NB4 (cell line): ENCODE data around the gene SV2C.

Experiments used
- MYC ChIP-seq: IDR thresholded peaks from 2 replicates; pipeline ENCODE4 v1.6.1; 2011; ENCODE audit warnings: low read depth, low read length
- POLR2A ChIP-seq: IDR thresholded peaks from 2 replicates; pipeline ENCODE4 v1.6.1; 2011; ENCODE audit warnings: mild to moderate bottlenecking; ENCODE audit not compliant: insufficient read length; ENCODE audit errors: extremely low read depth
- TF ChIP-seq, protein P1 (sequence below): IDR thresholded peaks from one replicate; pipeline ENCODE4 v1.5.1; 2012; ENCODE audit warnings: low read depth, low read length

DNA sequence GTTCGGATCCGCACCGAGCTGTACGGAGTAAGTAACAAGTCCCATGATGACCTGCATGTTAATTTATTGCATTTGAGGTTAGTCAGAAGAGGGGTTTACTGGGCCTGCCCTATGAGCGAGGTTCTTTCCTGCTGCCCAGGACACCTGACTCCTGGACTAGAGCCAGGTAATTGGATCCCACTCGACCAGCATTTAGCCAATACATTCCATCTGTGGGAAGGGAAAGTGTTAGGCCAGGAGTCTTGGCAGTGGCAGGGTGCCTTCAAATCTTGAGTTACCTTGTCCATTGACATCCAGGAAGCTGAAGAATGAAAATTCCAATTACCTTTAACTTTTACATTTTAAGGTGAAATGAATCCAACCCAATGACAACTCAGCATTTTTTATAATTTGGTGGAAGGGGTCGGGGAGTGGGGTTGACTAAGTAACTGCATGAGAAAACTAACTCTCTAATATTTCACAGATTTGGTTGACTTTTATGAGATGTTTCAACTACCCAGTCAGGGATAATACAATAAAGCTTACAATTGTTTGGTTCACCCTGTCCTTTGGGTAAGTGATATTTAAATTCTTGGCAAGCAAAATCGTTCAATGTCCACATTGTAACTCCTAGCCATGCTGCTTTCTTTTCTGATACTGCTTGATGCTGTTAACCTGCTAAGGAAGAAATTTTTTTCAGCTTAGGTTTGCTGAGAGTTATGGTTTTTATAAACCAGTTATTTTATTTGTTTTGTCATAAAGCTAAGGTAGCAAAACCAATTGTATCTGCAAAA is 208.3 kb downstream of the SV2C start:
- TF ChIP-seq POLR2A = no peak
- TF ChIP-seq, protein P1, sequence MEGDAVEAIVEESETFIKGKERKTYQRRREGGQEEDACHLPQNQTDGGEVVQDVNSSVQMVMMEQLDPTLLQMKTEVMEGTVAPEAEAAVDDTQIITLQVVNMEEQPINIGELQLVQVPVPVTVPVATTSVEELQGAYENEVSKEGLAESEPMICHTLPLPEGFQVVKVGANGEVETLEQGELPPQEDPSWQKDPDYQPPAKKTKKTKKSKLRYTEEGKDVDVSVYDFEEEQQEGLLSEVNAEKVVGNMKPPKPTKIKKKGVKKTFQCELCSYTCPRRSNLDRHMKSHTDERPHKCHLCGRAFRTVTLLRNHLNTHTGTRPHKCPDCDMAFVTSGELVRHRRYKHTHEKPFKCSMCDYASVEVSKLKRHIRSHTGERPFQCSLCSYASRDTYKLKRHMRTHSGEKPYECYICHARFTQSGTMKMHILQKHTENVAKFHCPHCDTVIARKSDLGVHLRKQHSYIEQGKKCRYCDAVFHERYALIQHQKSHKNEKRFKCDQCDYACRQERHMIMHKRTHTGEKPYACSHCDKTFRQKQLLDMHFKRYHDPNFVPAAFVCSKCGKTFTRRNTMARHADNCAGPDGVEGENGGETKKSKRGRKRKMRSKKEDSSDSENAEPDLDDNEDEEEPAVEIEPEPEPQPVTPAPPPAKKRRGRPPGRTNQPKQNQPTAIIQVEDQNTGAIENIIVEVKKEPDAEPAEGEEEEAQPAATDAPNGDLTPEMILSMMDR = no peak
- no peak for TF ChIP-seq MYC
